Measurements from ENCODE around the gene SCLT1.

Gene SCLT1

DNA sequence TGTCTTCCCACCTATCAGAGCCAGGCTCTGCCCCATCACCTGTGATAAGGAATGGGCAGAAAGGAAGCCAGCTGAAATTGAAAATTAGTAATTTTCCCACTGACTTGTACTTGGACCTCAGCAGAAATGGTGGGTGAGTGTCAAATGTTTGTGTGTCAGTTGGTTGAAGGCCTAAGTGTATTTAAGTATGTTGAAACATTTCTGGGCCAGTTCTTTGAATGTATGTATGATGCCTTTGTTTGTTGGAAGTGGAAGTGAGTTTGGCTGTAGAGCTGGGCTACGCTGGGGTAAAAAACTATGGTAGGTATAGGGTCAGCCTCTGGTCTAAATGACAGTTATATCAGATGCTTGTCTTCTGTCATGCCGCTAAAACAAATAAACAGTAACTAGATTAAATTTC lies 256.1 kb downstream of the SCLT1 start:
- Histone ChIP-seq H3K4me2 (ENCODE audit: low read depth, low read length, poor library complexity, severe bottlenecking) (no peak overlapping the region), H3K9ac (ENCODE audit: low read depth, low read length, poor library complexity, severe bottlenecking) (no peak overlapping the region), H3F3A (ENCODE audit: low read depth) (no peaks in the 10 kb centered on the region), H3K4me3 (ENCODE audit: low read length, poor library complexity, severe bottlenecking) (no peak overlapping the region), H4K20me1 (ENCODE audit: insufficient read depth, low read length, poor library complexity, severe bottlenecking) (peaks cover 89% of the 10 kb centered on the region), H3K9me2 (replicated peaks; ENCODE audit: low read depth, low read length) (no peaks in the 10 kb centered on the region), H2AFZ (ENCODE audit: low read length) (no peak overlapping the region), H3K9me3 (ENCODE audit: insufficient read depth, low read depth, low read length) (no peaks in the 10 kb centered on the region), H3K79me2 (ENCODE audit: insufficient read depth, low read length) (peaks cover 97% of the 10 kb centered on the region), H3K36me3 (ENCODE audit: insufficient read depth, low read length) (peaks cover 71% of the 10 kb centered on the region; the same call in 1 of the 2 replicates), H3K4me1 (ENCODE audit: insufficient read depth, low read length, poor library complexity, severe bottlenecking) (peaks cover 8% of the 10 kb centered on the region), H3K27me3 (ENCODE audit: insufficient read depth, low read length, poor library complexity, severe bottlenecking) (no peaks in the 10 kb centered on the region)
- TF ChIP-seq, protein P1, sequence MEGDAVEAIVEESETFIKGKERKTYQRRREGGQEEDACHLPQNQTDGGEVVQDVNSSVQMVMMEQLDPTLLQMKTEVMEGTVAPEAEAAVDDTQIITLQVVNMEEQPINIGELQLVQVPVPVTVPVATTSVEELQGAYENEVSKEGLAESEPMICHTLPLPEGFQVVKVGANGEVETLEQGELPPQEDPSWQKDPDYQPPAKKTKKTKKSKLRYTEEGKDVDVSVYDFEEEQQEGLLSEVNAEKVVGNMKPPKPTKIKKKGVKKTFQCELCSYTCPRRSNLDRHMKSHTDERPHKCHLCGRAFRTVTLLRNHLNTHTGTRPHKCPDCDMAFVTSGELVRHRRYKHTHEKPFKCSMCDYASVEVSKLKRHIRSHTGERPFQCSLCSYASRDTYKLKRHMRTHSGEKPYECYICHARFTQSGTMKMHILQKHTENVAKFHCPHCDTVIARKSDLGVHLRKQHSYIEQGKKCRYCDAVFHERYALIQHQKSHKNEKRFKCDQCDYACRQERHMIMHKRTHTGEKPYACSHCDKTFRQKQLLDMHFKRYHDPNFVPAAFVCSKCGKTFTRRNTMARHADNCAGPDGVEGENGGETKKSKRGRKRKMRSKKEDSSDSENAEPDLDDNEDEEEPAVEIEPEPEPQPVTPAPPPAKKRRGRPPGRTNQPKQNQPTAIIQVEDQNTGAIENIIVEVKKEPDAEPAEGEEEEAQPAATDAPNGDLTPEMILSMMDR (conservative IDR thresholded peaks at IDR 0.05; ENCODE audit: low read length), result no peak
- TF ChIP-seq EZH2phosphoT487 (IDR thresholded peaks at IDR 0.05; ENCODE audit: borderline replicate concordance), result no peak

DNA sequence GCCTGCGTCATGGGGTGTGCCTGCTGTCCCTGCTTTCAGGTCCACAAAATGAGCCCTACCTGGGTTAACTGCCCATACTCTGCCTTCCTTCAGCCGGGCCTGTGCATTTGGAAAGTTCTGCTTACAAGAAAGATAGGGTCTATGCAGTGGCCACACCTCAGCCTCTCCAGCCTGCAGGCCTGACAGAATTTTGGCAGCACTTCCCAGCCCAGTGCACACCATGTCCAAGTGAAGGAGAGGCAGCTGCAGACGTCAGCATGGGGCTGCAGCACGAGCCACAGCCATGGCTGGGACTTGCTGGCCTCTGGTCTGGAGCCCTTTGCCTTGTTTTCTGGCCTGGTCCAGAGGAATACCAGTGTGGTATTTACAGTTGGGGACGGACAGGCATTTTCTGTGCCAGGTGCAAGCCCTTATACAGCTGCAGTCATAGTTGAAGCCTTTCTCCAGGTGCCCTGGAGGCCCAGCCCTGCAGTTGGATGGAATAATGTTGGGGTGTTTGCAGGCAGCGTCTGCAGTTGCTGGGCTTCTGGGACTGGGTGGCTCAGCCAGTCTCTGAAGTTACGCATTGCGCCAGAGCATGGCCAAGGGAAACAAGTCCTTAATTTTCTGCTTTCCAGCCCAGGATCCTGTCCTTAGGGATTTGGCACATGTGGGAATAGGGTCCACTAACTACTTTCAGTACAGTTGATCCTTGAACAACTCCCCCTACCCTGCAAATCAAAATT lies 257.7 kb downstream of the SCLT1 start:
- peaks cover 83% of the 10 kb centered on the region; the same call in 1 of the 2 replicates for H3K36me3 ChIP-seq (ENCODE audit: insufficient read depth, low read length)
- no peaks in the 10 kb centered on the region for H3K9me2 ChIP-seq (replicated peaks; ENCODE audit: low read depth, low read length)
- peaks cover 97% of the 10 kb centered on the region for H3K79me2 ChIP-seq (ENCODE audit: insufficient read depth, low read length)
- H3K9ac ChIP-seq (ENCODE audit: low read depth, low read length, poor library complexity, severe bottlenecking), result no peak overlapping the region
- no peak overlapping the region for H3K4me3 ChIP-seq (ENCODE audit: low read length, poor library complexity, severe bottlenecking)
- H3F3A ChIP-seq (ENCODE audit: low read depth), result no peaks in the 10 kb centered on the region
- no peak overlapping the region for H2AFZ ChIP-seq (ENCODE audit: low read length)
- H3K4me2 ChIP-seq (ENCODE audit: low read depth, low read length, poor library complexity, severe bottlenecking), result no peak overlapping the region
- TF ChIP-seq, protein P1 (conservative IDR thresholded peaks at IDR 0.05; ENCODE audit: low read length), result no peak
- TF ChIP-seq EZH2phosphoT487 (IDR thresholded peaks at IDR 0.05; ENCODE audit: borderline replicate concordance), result no peak
- no peaks in the 10 kb centered on the region for H3K9me3 ChIP-seq (ENCODE audit: insufficient read depth, low read depth, low read length)
- peaks cover 88% of the 10 kb centered on the region for H4K20me1 ChIP-seq (ENCODE audit: insufficient read depth, low read length, poor library complexity, severe bottlenecking)
- no peaks in the 10 kb centered on the region for H3K27me3 ChIP-seq (ENCODE audit: insufficient read depth, low read length, poor library complexity, severe bottlenecking)
- H3K4me1 ChIP-seq (ENCODE audit: insufficient read depth, low read length, poor library complexity, severe bottlenecking), result peaks cover 4% of the 10 kb centered on the region

All from Loucy (cell line).